Measurements from ENCODE around the gene IDE. TPM values are rescaled to one million over a fixed set of nuclear protein-coding genes. Genes with fewer than 3 reads are reported as not detected.
A peak's percentile ranks its signal among the peaks of the same experiment; 100 is the strongest.

The IDE gene
- polyA plus RNA-seq, 3 donors: 10.7 to 21.8 (median 15.6) TPM

DNA sequence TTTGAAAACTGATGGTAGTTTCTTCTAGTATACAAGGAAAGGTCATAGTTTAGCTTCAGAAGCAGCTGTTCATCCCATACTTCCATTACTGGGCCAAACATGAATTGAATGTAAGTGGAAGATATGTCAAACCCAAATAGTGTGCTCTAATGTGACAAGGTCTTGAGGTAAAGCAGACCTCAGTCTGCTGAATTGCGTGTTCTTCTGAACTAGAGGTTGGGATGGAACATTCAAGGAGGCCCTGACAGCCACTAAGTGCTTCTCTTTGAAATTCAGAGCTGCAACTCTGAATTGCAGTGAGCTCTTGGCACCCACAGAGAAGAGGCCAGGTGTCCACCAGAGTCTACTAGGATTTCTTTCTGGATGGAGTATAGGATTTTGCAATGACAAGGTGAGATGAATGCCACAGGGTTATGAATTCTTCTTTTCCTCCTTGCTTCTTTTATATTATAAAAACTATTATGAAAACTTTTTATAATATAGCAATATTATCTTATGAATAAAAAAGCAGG lies 98.5 kb downstream of the IDE start:
- no peaks in the 10 kb centered on the region for H3K79me2 ChIP-seq (ENCODE audit: insufficient read depth, low read length)
- H3K4me3 ChIP-seq (replicated peaks in 1 of 3; ENCODE audit: low read depth in 2 of 3, low read length in 3 of 3): no peak overlapping the region
- no peaks in the 10 kb centered on the region for H3K4me1 ChIP-seq (ENCODE audit: control insufficient read depth in 1 of 2, insufficient read depth in 2 of 2, low read length in 2 of 2)
- H3K9ac ChIP-seq (ENCODE audit: insufficient read depth, low read length, poor library complexity, severe bottlenecking): no peak overlapping the region
- no peak overlapping the region for H2AFZ ChIP-seq (ENCODE audit: insufficient read depth, low read depth, low read length, poor library complexity, severe bottlenecking)
- intact Hi-C loops (cut with micrococcal nuclease): no loop called here
- DNase-seq: no peak
- Mint-ChIP-seq H3K27ac (peak overlapping the region in 1 of 7 donors; percentile 41), H3K4me3 (no peak overlapping the region), H3K9me3 (peaks cover 0 to 1% (median 0%) of the 10 kb centered on the region in 7 donors), H3K36me3 (peaks cover 51 to 85% of the 10 kb centered on the region in 2 donors), H3K27me3 (ENCODE audit: low read depth in 3 of 3) (no peaks in the 10 kb centered on the region), H3K4me1 (no peaks in the 10 kb centered on the region)
- H3K27ac ChIP-seq (ENCODE audit: low read depth in 1 of 2, low read length in 2 of 2): no peak overlapping the region
- TF ChIP-seq, protein P1, sequence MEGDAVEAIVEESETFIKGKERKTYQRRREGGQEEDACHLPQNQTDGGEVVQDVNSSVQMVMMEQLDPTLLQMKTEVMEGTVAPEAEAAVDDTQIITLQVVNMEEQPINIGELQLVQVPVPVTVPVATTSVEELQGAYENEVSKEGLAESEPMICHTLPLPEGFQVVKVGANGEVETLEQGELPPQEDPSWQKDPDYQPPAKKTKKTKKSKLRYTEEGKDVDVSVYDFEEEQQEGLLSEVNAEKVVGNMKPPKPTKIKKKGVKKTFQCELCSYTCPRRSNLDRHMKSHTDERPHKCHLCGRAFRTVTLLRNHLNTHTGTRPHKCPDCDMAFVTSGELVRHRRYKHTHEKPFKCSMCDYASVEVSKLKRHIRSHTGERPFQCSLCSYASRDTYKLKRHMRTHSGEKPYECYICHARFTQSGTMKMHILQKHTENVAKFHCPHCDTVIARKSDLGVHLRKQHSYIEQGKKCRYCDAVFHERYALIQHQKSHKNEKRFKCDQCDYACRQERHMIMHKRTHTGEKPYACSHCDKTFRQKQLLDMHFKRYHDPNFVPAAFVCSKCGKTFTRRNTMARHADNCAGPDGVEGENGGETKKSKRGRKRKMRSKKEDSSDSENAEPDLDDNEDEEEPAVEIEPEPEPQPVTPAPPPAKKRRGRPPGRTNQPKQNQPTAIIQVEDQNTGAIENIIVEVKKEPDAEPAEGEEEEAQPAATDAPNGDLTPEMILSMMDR (IDR thresholded peaks at IDR 0.05): no peak
- 100% methylated on average over 1 of the region's 1 CpG for WGBS (ENCODE audit: insufficient coverage)
- no peak overlapping the region for H3K4me2 ChIP-seq (replicated peaks; ENCODE audit: extremely low read depth, low read length, poor library complexity, severe bottlenecking)
- H4K20me1 ChIP-seq (ENCODE audit: insufficient read depth, low read length): no peaks in the 10 kb centered on the region
- peaks cover 62 to 89% of the 10 kb centered on the region in 2 donors for H3K36me3 ChIP-seq (replicated peaks in 1 of 2; ENCODE audit: control insufficient read depth in 1 of 2, insufficient read depth in 2 of 2, low read length in 2 of 2)
- no peaks in the 10 kb centered on the region for H3K9me3 ChIP-seq (replicated peaks in 1 of 2; ENCODE audit: control insufficient read depth in 1 of 2, insufficient read depth in 1 of 2, low read length in 2 of 2)
- H3K27me3 ChIP-seq (ENCODE audit: control insufficient read depth in 2 of 2, insufficient read depth in 2 of 2, low read length in 2 of 2): no peaks in the 10 kb centered on the region

- no peak overlapping the region for H3K27ac ChIP-seq (ENCODE audit: low read depth in 1 of 2, low read length in 2 of 2)
- H2AFZ ChIP-seq (ENCODE audit: insufficient read depth, low read depth, low read length, poor library complexity, severe bottlenecking): no peak overlapping the region
- H3K4me2 ChIP-seq (replicated peaks; ENCODE audit: extremely low read depth, low read length, poor library complexity, severe bottlenecking): no peak overlapping the region
- H3K27me3 Mint-ChIP-seq (ENCODE audit: low read depth in 3 of 3): peaks cover 0 to 2% (median 0%) of the 10 kb centered on the region in 3 donors
- no peak overlapping the region for H3K27ac Mint-ChIP-seq
- no peaks in the 10 kb centered on the region for H3K79me2 ChIP-seq (ENCODE audit: insufficient read depth, low read length)
- H3K36me3 Mint-ChIP-seq: peaks cover 63 to 91% of the 10 kb centered on the region in 2 donors
- no peaks in the 10 kb centered on the region for H3K27me3 ChIP-seq (ENCODE audit: control insufficient read depth in 2 of 2, insufficient read depth in 2 of 2, low read length in 2 of 2)
- H4K20me1 ChIP-seq (ENCODE audit: insufficient read depth, low read length): no peaks in the 10 kb centered on the region
- no peak overlapping the region for H3K4me3 Mint-ChIP-seq
- H3K9me3 ChIP-seq (replicated peaks in 1 of 2; ENCODE audit: control insufficient read depth in 1 of 2, insufficient read depth in 1 of 2, low read length in 2 of 2): no peaks in the 10 kb centered on the region
- H3K4me1 ChIP-seq (ENCODE audit: control insufficient read depth in 1 of 2, insufficient read depth in 2 of 2, low read length in 2 of 2): no peaks in the 10 kb centered on the region
- intact Hi-C loops (cut with micrococcal nuclease): no loop called here
- H3K4me3 ChIP-seq (replicated peaks in 1 of 3; ENCODE audit: low read depth in 2 of 3, low read length in 3 of 3): no peak overlapping the region
- no CpG with 5 or more reads among the region's 3 CpGs for WGBS (ENCODE audit: insufficient coverage)
- H3K36me3 ChIP-seq (replicated peaks in 1 of 2; ENCODE audit: control insufficient read depth in 1 of 2, insufficient read depth in 2 of 2, low read length in 2 of 2): peaks cover 56 to 93% of the 10 kb centered on the region in 2 donors
- no peak for DNase-seq
- H3K9me3 Mint-ChIP-seq: no peaks in the 10 kb centered on the region
- H3K4me1 Mint-ChIP-seq: no peaks in the 10 kb centered on the region
- TF ChIP-seq, protein P1 (IDR thresholded peaks at IDR 0.05): no peak
- H3K9ac ChIP-seq (ENCODE audit: insufficient read depth, low read length, poor library complexity, severe bottlenecking): no peak overlapping the region
Observed at GRCh38 chr10:92470026-92470425, 103.9 kb downstream of the IDE start.

All from CD14-positive monocyte (primary cell).